ENCODE data around the gene DAB1.

DNA sequence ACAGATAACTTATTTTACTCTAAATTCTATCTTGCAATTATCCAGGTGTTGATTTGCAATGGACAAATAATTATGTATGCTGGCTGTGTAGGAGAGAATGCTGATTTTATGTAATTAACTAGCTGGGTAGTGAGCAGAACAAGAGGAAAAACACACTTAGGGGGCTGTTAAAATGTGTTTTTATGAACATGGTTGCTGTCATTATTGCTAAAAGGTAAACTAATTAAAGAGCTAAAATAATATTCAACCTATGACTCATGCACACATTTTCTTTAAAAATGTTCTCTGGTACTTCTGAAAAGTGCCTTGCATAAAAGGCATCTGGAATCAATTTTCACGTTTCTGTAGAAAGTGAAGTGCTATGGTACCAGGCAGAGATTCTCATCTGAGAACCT is 265.3 kb downstream of the DAB1 start:
- TF ChIP-seq CTCF (IDR thresholded peaks at IDR 0.05; ENCODE audit: low read depth, low read length, poor library complexity, severe bottlenecking) (no peak), EZH2phosphoT487 (IDR thresholded peaks at IDR 0.05; ENCODE audit: borderline replicate concordance, low read length) (no peak)

Measured in DOHH2 (cell line).